DOHH2 (cell line): ENCODE measurements around the gene UNC13D.

ENCODE experiments used
- CTCF ChIP-seq: fragments of 200-600 bp; sonication (generic); IDR thresholded peaks from one replicate; pipeline ENCODE4 v1.5.1; 2014; ENCODE audit warnings: antibody characterized with exemption, mild to moderate bottlenecking, low read depth, low read length; ENCODE audit not compliant: poor library complexity, severe bottlenecking
- EZH2phosphoT487 ChIP-seq: fragments of 200-600 bp; sonication (generic); IDR thresholded peaks from 2 replicates; pipeline ENCODE4 v1.6.1; 2017; ENCODE audit warnings: borderline replicate concordance, mild to moderate bottlenecking, antibody characterized with exemption, low read length, moderate library complexity, mixed read lengths

- TF ChIP-seq CTCF (no peak), EZH2phosphoT487 (no peak)
These were observed 6.9 kb upstream of the UNC13D start for GRCh38 chr17:75850928-75851692.
